Measurements from ENCODE around the gene UBA7. TPM values are rescaled to one million over a fixed set of nuclear protein-coding genes. Genes with fewer than 3 reads are reported as not detected.

Gene UBA7
- total and polyA plus RNA-seq, 2 experiments from 2014 or later: 14.7 to 21.6 TPM

GRCh38 chr3:49787536-49787935 lies 26.2 kb downstream of the UBA7 start:
- H3K4me1 ChIP-seq (ENCODE audit: insufficient read depth): peaks cover 8% of the 10 kb centered on the region
- H3K79me2 ChIP-seq: peaks cover 37% of the 10 kb centered on the region
- H3K9me2 ChIP-seq (replicated peaks; ENCODE audit: insufficient read depth): no peaks in the 10 kb centered on the region
- WGBS (ENCODE audit: low lambda C conversion rate, missing lambda C conversion rate): 96% methylated on average over 5 of the region's 5 CpGs
- no peak overlapping the region for H3K27ac ChIP-seq
- H3K36me3 ChIP-seq (replicated peaks; ENCODE audit: insufficient read depth, low read depth): no peaks in the 10 kb centered on the region
- H3K4me3 ChIP-seq: no peak overlapping the region
- TF ChIP-seq EZH2 (IDR thresholded peaks at IDR 0.05; ENCODE audit: borderline replicate concordance) (no peak), EZH2phosphoT487 (IDR thresholded peaks at IDR 0.05; ENCODE audit: low read depth, severe bottlenecking, unreplicated experiment) (no peak)
- TF ChIP-seq, protein P1, sequence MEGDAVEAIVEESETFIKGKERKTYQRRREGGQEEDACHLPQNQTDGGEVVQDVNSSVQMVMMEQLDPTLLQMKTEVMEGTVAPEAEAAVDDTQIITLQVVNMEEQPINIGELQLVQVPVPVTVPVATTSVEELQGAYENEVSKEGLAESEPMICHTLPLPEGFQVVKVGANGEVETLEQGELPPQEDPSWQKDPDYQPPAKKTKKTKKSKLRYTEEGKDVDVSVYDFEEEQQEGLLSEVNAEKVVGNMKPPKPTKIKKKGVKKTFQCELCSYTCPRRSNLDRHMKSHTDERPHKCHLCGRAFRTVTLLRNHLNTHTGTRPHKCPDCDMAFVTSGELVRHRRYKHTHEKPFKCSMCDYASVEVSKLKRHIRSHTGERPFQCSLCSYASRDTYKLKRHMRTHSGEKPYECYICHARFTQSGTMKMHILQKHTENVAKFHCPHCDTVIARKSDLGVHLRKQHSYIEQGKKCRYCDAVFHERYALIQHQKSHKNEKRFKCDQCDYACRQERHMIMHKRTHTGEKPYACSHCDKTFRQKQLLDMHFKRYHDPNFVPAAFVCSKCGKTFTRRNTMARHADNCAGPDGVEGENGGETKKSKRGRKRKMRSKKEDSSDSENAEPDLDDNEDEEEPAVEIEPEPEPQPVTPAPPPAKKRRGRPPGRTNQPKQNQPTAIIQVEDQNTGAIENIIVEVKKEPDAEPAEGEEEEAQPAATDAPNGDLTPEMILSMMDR (IDR thresholded peaks at IDR 0.05; ENCODE audit: poor library complexity): no peak
- H3K9me3 ChIP-seq (ENCODE audit: low read depth): no peaks in the 10 kb centered on the region
- H3K4me2 ChIP-seq: no peak overlapping the region
- no peaks in the 10 kb centered on the region for H3K27me3 ChIP-seq
- no peak overlapping the region for H2AFZ ChIP-seq
- DNase-seq (ENCODE audit: low spot score): no peak
- H4K20me1 ChIP-seq (ENCODE audit: insufficient read depth, poor library complexity, severe bottlenecking): no peaks in the 10 kb centered on the region

GRCh38 chr3:49787182-49787464 lies 26.6 kb downstream of the UBA7 start:
- TF ChIP-seq EZH2phosphoT487 (IDR thresholded peaks at IDR 0.05; ENCODE audit: low read depth, severe bottlenecking, unreplicated experiment) (no peak), EZH2 (IDR thresholded peaks at IDR 0.05; ENCODE audit: borderline replicate concordance) (no peak)
- TF ChIP-seq, protein P1 (IDR thresholded peaks at IDR 0.05; ENCODE audit: poor library complexity): no peak
- Histone ChIP-seq H3K4me1 (ENCODE audit: insufficient read depth) (peaks cover 8% of the 10 kb centered on the region), H3K27ac (peak overlapping the region; percentile 88), H2AFZ (peak overlapping the region; percentile 80), H3K9me3 (ENCODE audit: low read depth) (no peaks in the 10 kb centered on the region), H3K36me3 (replicated peaks; ENCODE audit: insufficient read depth, low read depth) (no peaks in the 10 kb centered on the region), H3K27me3 (no peaks in the 10 kb centered on the region), H4K20me1 (ENCODE audit: insufficient read depth, poor library complexity, severe bottlenecking) (no peaks in the 10 kb centered on the region), H3K9me2 (replicated peaks; ENCODE audit: insufficient read depth) (no peaks in the 10 kb centered on the region), H3K4me3 (no peak overlapping the region), H3K79me2 (peaks cover 41% of the 10 kb centered on the region), H3K4me2 (peak overlapping the region; percentile 74)
- DNase-seq (ENCODE audit: low spot score): no peak
- 90% methylated on average over 3 of the region's 3 CpGs for WGBS (ENCODE audit: low lambda C conversion rate, missing lambda C conversion rate)

- no peaks in the 10 kb centered on the region for H3K27me3 ChIP-seq
- no peaks in the 10 kb centered on the region for H4K20me1 ChIP-seq (ENCODE audit: insufficient read depth, poor library complexity, severe bottlenecking)
- peaks cover 46% of the 10 kb centered on the region for H3K79me2 ChIP-seq
- peak; percentile 100 for DNase-seq (ENCODE audit: low spot score)
- TF ChIP-seq, protein P1 (IDR thresholded peaks at IDR 0.05; ENCODE audit: poor library complexity): no peak
- TF ChIP-seq EZH2 (IDR thresholded peaks at IDR 0.05; ENCODE audit: borderline replicate concordance): no peak
- TF ChIP-seq EZH2phosphoT487 (IDR thresholded peaks at IDR 0.05; ENCODE audit: low read depth, severe bottlenecking, unreplicated experiment): no peak
- H3K4me3 ChIP-seq: peak within 1 kb of the TSS; percentile 76
- H3K4me2 ChIP-seq: peak within 1 kb of the TSS; percentile 81
- no peaks in the 10 kb centered on the region for H3K36me3 ChIP-seq (replicated peaks; ENCODE audit: insufficient read depth, low read depth)
- H3K27ac ChIP-seq: peak within 1 kb of the TSS; percentile 91
- peaks cover 11% of the 10 kb centered on the region for H3K4me1 ChIP-seq (ENCODE audit: insufficient read depth)
- no peaks in the 10 kb centered on the region for H3K9me2 ChIP-seq (replicated peaks; ENCODE audit: insufficient read depth)
- no peaks in the 10 kb centered on the region for H3K9me3 ChIP-seq (ENCODE audit: low read depth)
- 12% methylated on average over 46 of the region's 55 CpGs for WGBS (ENCODE audit: low lambda C conversion rate, missing lambda C conversion rate)
- H2AFZ ChIP-seq: peak within 1 kb of the TSS; percentile 80
Measured at GRCh38 chr3:49786357-49787181, 27.2 kb downstream of the UBA7 start, which contains the start of gene IP6K1. Gene IP6K1, minus strand, starts transcription at chr3:49786542. Its CDS starts 38,502 bp downstream, at chr3:49748040.

Measured in hepatocyte (in vitro differentiated cells).